ENCODE data around the gene SHKBP1. TPM values are rescaled to one million over a fixed set of nuclear protein-coding genes. Genes with fewer than 3 reads are reported as not detected.

The SHKBP1 gene
- total and polyA plus RNA-seq, 9 of the 15 experiments (the other 6 are each of a cell fraction or from before 2014, with no cell fraction given) = 1.2 to 58.1 (median 22.3) TPM

DNA sequence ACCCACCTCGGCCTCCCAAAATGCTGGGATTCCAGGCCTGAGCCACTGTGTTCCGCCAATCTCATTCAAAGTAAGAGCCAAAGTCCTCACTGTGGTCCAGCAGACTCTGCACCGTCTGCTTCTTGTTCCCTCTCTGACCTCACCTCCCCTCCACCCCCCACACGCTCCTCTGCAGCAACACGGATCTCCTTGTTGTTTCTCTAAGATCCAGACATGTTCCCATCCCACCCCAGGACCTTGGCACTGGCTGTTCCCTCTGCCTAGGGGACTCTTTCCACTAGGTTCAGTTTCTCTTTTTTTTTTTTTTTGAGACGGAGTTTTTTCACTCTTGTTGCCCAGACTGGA is 62.9 kb downstream of the SHKBP1 start (continued):
- TF ChIP-seq ZNF12 (CRISPR knock-in tag; IDR thresholded peaks at IDR 0.05) = no peak
- no peak for TF ChIP-seq BCL6 (CRISPR knock-in tag; IDR thresholded peaks at IDR 0.05)
- TF ChIP-seq RBBP5 (IDR thresholded peaks at IDR 0.05; ENCODE audit: borderline replicate concordance, insufficient read depth, low read length, poor library complexity, severe bottlenecking) = no peak
- no peak for TF ChIP-seq SNRNP70 (optimal IDR thresholded peaks at IDR 0.05; ENCODE audit: low read depth, low read length)
- no peak for TF ChIP-seq ZNF165 (CRISPR knock-in tag; IDR thresholded peaks at IDR 0.05; ENCODE audit: borderline replicate concordance)
- TF ChIP-seq TBP (optimal IDR thresholded peaks at IDR 0.05; ENCODE audit: low read depth, low read length) = no peak
- TF ChIP-seq, protein P1, sequence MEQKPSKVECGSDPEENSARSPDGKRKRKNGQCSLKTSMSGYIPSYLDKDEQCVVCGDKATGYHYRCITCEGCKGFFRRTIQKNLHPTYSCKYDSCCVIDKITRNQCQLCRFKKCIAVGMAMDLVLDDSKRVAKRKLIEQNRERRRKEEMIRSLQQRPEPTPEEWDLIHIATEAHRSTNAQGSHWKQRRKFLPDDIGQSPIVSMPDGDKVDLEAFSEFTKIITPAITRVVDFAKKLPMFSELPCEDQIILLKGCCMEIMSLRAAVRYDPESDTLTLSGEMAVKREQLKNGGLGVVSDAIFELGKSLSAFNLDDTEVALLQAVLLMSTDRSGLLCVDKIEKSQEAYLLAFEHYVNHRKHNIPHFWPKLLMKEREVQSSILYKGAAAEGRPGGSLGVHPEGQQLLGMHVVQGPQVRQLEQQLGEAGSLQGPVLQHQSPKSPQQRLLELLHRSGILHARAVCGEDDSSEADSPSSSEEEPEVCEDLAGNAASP (IDR thresholded peaks at IDR 0.05) = no peak
- TF ChIP-seq CBX2 (IDR thresholded peaks at IDR 0.05; ENCODE audit: insufficient read depth, low read length, poor library complexity, severe bottlenecking) = no peak
- no peak for TF ChIP-seq ZBTB7A (IDR thresholded peaks at IDR 0.05; ENCODE audit: borderline replicate concordance, control insufficient read depth, low read depth, low read length)
- no peak for TF ChIP-seq KLF10 (CRISPR knock-in tag; IDR thresholded peaks at IDR 0.05)
- TF ChIP-seq, protein P2, sequence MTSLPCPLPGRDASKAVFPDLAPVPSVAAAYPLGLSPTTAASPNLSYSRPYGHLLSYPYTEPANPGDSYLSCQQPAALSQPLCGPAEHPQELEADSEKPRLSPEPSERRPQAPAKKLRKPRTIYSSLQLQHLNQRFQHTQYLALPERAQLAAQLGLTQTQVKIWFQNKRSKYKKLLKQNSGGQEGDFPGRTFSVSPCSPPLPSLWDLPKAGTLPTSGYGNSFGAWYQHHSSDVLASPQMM (CRISPR knock-in tag; IDR thresholded peaks at IDR 0.05) = no peak
- TF ChIP-seq PPARD (CRISPR knock-in tag; IDR thresholded peaks at IDR 0.05) = no peak
- TF ChIP-seq ZNF121 (CRISPR knock-in tag; conservative IDR thresholded peaks at IDR 0.05) = 0 out of 2 replicates have a peak, but pooled peaks have one; percentile 2

All from K562 (cell line).